NT2/D1 (cell line): Measurements from ENCODE around the gene AKT3.

Source experiments
- YY1 ChIP-seq: IDR thresholded peaks from 2 replicates; pipeline ENCODE4 v1.6.1; 2011; ENCODE audit not compliant: insufficient read length, insufficient read depth
- ZNF274 ChIP-seq: IDR thresholded peaks from 2 replicates; pipeline ENCODE4 v1.6.1; 2011; ENCODE audit warnings: mild to moderate bottlenecking, low read depth, low read length

DNA sequence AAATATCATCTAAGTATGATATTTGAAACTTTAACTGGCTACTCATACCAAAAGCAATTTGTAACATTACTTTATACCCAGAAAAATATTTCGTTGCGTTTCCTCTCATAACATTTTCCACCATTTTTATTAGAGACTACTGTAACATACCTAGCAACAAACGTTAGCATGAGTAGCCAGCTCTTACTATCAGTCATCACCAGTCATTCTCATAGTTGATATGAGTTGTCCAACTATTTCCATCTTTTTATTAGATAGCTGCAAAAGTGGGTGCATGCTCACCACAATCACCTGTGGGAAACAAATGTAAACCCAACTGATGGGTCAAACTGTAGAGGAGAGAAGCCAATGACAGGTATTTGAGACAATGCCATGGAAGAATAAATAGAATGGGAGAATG lies 114.6 kb downstream of the AKT3 start:
- TF ChIP-seq YY1 (no peak), ZNF274 (no peak)
